ENCODE results near the gene CGB7.

- TF ChIP-seq POLR2AphosphoS5 (IDR thresholded peaks at IDR 0.05; ENCODE audit: low read depth, low read length) = no peak
- no peak for TF ChIP-seq CTCF (IDR thresholded peaks at IDR 0.05)
- TF ChIP-seq REST (IDR thresholded peaks at IDR 0.05; ENCODE audit: insufficient read depth in 1 of 2, low read depth in 2 of 2, low read length in 1 of 2) = no peak
- no peak for TF ChIP-seq TCF7L2 (IDR thresholded peaks at IDR 0.05; ENCODE audit: low read depth, low read length)
Observed at GRCh38 chr19:49016067-49016839, 41.3 kb downstream of the CGB7 start.
